ENCODE results near the gene NCAPH2. TPM values are rescaled to one million over a fixed set of nuclear protein-coding genes. Genes with fewer than 3 reads are reported as not detected.
"Not testable (repeated sequence)": the region's sequence is repeated elsewhere in the genome, so short reads cannot be mapped to it uniquely, and the experiment has no call there.

The NCAPH2 gene
- total RNA-seq, 1 experiment from 2014 or later: 70.7 TPM

- DNase-seq (ENCODE audit: low read depth): no peak
Observed at GRCh38 chr22:50517495-50518260, 9.7 kb downstream of the NCAPH2 start.

GRCh38 chr22:50518606-50519005 is 10.6 kb downstream of the NCAPH2 start:
- DNase-seq (ENCODE audit: low read depth): no peak

GRCh38 chr22:50519151-50519550 is 11.1 kb downstream of the NCAPH2 start:
- DNase-seq (ENCODE audit: low read depth): no peak

- DNase-seq (ENCODE audit: low read depth): not testable (repeated sequence)
Observed at GRCh38 chr22:50520184-50520583, 12.2 kb downstream of the NCAPH2 start.

DNA sequence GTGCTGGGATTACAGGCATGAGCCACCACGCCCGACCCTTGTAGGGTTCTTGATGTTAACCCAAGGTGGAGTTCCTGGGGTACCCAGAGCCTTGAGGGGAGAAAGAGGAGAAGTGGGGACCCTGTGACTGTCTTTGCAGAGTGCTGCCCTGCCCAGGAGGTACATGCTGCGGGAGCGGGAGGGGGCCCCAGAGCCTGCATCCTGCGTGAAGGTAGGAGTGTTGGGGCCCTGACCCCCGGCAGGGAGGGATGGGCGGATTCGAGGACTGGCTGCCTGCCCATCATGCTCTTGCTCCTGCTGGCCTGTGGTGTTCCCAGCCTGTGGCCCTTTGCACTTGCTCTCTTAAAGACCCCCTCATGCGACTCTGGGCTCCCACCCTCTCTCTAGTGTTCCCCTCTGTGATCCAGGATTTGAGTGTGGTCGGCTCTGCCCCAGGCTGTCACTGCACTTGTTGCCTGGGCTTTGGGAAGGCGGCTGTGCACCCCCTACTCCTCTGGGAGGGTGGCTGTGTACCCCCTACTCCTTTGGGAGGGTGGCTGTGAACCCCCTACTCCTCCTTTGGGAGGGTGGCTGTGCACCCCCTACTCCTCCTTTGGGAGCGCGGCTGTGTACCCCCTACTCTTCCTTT is 12.9 kb downstream of the NCAPH2 start:
- DNase-seq (ENCODE audit: low read depth): no peak

GRCh38 chr22:50521710-50522109 is 13.7 kb downstream of the NCAPH2 start:
- DNase-seq (ENCODE audit: low read depth): peak; percentile 1

DNA sequence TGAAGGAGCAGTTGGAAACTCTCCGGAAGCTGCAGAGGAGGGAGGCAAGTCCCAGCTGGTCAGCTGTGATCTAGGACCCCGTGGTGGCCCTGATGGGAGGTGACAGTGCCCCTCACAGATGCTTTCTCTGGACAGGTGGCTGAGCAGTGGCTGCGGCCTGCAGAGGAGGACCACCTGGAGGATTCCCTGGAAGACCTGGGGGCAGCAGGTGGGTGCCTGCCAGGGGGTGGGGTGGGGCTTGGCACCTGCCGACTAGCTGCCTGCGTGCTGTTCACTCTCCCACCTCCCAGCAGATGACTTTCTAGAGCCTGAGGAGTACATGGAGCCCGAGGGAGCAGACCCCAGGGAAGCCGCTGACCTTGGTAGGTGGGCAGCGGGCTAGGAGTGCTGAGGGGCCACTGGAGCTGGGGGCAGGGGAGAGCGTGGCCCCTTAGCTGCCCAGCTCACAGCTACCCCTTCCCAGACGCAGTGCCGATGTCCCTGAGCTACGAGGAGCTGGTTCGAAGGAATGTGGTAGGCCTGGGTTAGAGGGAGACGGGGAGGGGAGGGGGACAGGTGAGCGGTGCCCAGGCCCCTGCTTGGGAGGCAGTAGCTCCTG is 14.3 kb downstream of the NCAPH2 start:
- DNase-seq (ENCODE audit: low read depth): peak; percentile 0

DNA sequence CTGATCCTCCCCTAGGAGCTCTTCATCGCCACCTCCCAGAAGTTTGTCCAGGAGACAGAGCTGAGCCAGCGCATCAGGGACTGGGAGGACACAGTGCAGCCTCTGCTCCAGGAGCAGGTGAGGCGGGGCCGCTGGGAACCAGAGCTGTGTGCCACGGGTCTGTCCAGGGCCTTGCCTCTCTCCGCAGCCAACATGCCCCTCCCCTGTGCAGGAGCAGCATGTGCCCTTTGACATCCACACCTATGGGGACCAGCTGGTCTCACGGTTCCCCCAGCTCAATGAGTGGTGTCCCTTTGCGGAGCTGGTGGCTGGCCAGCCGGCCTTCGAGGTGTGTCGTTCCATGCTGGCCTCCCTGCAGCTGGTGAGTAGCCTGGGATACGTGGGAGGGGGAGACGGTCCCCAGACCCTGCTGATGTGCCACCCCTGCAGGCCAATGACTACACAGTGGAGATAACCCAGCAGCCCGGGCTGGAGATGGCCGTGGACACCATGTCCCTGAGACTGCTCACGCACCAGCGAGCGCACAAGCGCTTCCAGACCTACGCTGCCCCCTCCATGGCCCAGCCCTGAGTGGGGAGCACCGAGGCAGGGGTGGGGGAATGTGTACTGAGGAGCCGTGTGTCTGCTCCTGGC is 14.9 kb downstream of the NCAPH2 start:
- DNase-seq (ENCODE audit: low read depth): peak; percentile 3

- no peak for DNase-seq (ENCODE audit: low read depth)
Observed at GRCh38 chr22:50523458-50523805, 15.4 kb downstream of the NCAPH2 start.

DNA sequence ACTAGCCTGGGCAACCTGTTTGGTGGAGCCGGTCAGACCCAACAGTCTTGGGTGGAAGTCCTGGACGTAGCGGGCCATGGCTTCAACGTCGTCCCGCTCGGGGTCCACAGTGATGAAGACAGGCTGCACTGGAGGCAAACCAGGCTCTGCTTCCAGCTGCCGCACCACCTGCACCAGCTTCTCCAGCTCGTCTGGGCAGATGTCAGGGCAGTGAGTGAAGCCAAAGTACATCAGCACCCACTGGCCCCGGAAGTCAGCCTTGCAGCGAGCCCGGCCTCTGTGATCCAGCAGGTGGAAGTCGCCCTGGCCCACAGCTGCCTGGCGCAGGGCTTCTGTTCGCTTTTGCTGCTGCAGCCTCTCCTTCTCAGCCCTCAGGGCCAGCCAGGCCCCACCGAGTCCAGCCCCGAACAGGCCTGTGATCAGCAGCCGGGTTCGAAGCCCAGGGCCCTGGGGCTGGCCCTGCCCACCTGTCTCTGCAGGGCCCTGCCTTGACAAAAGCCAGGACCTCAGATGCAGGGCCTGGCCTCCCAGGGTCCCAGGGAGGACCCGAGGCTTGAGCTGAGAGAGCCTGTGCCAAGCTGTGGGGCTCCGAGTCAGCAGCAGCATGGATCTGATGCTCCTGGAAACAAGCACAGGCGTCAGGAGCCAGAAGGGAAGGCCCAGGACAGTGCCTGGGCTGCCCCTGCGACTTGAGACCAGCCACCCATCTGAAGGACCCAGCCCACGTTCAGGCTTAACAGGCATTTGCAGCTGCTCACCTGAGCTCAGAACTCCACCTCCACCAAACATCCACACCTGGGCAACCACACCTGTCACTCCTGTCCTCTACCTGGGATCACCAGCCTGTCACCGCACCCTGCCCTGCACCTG is 16.0 kb downstream of the NCAPH2 start:
- DNase-seq (ENCODE audit: low read depth): peak; percentile 6

- no peak for DNase-seq (ENCODE audit: low read depth)
Observed at GRCh38 chr22:50524676-50525103, 16.7 kb downstream of the NCAPH2 start.

- peak; percentile 98 for DNase-seq (ENCODE audit: low read depth)
Observed at GRCh38 chr22:50525104-50525857, 17.3 kb downstream of the NCAPH2 start, which contains the start of gene SCO2. Gene SCO2 (minus strand): TSS chr22:50525598. CDS start chr22:50524411, 1,187 bp downstream.

- DNase-seq (ENCODE audit: low read depth): no peak
Observed at GRCh38 chr22:50525858-50526107, 17.8 kb downstream of the NCAPH2 start.

GRCh38 chr22:50526108-50526833 is 18.2 kb downstream of the NCAPH2 start:
- peak; percentile 89 for DNase-seq (ENCODE audit: low read depth)

- peak; percentile 23 for DNase-seq (ENCODE audit: low read depth)
Observed at GRCh38 chr22:50526834-50527801, 19.1 kb downstream of the NCAPH2 start.

GRCh38 chr22:50527921-50528681 is 20.1 kb downstream of the NCAPH2 start:
- peak; percentile 2 for DNase-seq (ENCODE audit: low read depth)

DNA sequence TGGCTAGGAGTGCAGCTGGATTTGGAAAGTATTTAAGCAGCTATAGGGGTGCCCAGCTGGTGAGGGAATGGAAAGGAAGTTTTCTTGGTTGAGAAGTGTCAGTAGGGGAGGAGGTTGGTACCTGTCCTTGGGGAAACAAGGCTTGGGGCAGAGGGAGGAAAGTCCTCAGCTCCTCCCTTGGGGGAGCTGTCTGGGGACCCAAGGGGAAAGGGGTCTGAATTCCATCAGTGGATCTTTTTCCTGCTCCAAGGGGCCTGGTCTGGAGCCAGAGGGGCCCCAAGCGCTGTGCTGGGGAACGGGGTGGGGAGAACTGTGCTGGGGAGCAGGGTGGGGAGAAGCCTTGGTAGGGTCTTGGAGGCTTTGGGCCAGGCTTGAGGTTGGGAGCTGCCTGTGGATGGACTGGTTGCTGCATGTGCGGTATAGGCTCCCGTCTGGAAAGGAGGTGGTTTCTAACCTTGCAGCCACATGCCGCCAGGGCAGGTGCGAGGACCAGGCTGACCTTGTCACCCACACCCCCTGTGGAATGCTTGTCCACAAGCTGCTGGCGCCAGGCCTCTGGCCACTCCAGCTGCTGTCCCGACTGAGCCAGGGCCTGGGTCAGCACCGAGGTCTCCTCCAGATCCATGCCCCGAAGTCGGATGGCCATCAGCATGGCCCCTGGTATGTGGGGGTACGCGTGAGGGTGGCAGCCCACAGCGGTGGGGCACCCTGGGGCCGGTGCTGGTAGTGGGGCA is 20.8 kb downstream of the NCAPH2 start:
- DNase-seq (ENCODE audit: low read depth): peak; percentile 5
